ENCODE results near the gene PTPRQ.

PTPRQ gene

GRCh38 chr12:80531646-80532045 lies 87.6 kb downstream of the PTPRQ start:
- Histone ChIP-seq H3K27ac (ENCODE audit: low read length) (no peak overlapping the region), H3K9ac (ENCODE audit: low read length) (no peak overlapping the region), H3K27me3 (replicated peaks; ENCODE audit: insufficient read depth, low read length) (no peaks in the 10 kb centered on the region), H3K9me2 (replicated peaks; ENCODE audit: insufficient read depth, low read length) (no peaks in the 10 kb centered on the region), H3K36me3 (replicated peaks; ENCODE audit: insufficient read depth, low read length) (no peaks in the 10 kb centered on the region), H3K4me3 (ENCODE audit: low read length) (no peak overlapping the region), H3F3A (ENCODE audit: insufficient read depth, low read length) (no peaks in the 10 kb centered on the region), H2AFZ (ENCODE audit: low read length) (no peak overlapping the region), H3K9me3 (replicated peaks; ENCODE audit: insufficient read depth, low read length) (no peaks in the 10 kb centered on the region), H4K20me1 (ENCODE audit: insufficient read depth, low read length) (no peaks in the 10 kb centered on the region), H3K79me2 (ENCODE audit: low read length) (no peaks in the 10 kb centered on the region), H3K4me1 (ENCODE audit: low read length) (no peaks in the 10 kb centered on the region), H3K4me2 (ENCODE audit: low read depth, low read length) (no peak overlapping the region)
- TF ChIP-seq EZH2 (optimal IDR thresholded peaks at IDR 0.05; ENCODE audit: low read depth, low read length) (no peak), EZH2phosphoT487 (IDR thresholded peaks at IDR 0.05; ENCODE audit: low read length) (no peak), CTCF (IDR thresholded peaks at IDR 0.05; ENCODE audit: low read length) (no peak)
- DNase-seq = no peak

- Histone ChIP-seq H3K27me3 (replicated peaks; ENCODE audit: insufficient read depth, low read length) (no peaks in the 10 kb centered on the region), H3K4me3 (ENCODE audit: low read length) (no peak overlapping the region), H3K9me3 (replicated peaks; ENCODE audit: insufficient read depth, low read length) (no peaks in the 10 kb centered on the region), H3K4me1 (ENCODE audit: low read length) (no peaks in the 10 kb centered on the region), H3K36me3 (replicated peaks; ENCODE audit: insufficient read depth, low read length) (no peaks in the 10 kb centered on the region), H3K79me2 (ENCODE audit: low read length) (no peaks in the 10 kb centered on the region), H3K27ac (ENCODE audit: low read length) (no peak overlapping the region), H4K20me1 (ENCODE audit: insufficient read depth, low read length) (no peaks in the 10 kb centered on the region), H3K9me2 (replicated peaks; ENCODE audit: insufficient read depth, low read length) (no peaks in the 10 kb centered on the region), H3K9ac (ENCODE audit: low read length) (no peak overlapping the region), H3K4me2 (ENCODE audit: low read depth, low read length) (no peak overlapping the region), H3F3A (ENCODE audit: insufficient read depth, low read length) (no peaks in the 10 kb centered on the region), H2AFZ (ENCODE audit: low read length) (no peak overlapping the region)
- no peak for TF ChIP-seq EZH2 (optimal IDR thresholded peaks at IDR 0.05; ENCODE audit: low read depth, low read length)
- TF ChIP-seq EZH2phosphoT487 (IDR thresholded peaks at IDR 0.05; ENCODE audit: low read length) = no peak
- TF ChIP-seq CTCF (IDR thresholded peaks at IDR 0.05; ENCODE audit: low read length) = no peak
- DNase-seq = no peak
These were observed 95.0 kb downstream of the PTPRQ start for GRCh38 chr12:80539029-80539428.

GRCh38 chr12:80549298-80549697 lies 105.3 kb downstream of the PTPRQ start:
- H3K79me2 ChIP-seq (ENCODE audit: low read length) = no peaks in the 10 kb centered on the region
- H3F3A ChIP-seq (ENCODE audit: insufficient read depth, low read length) = no peaks in the 10 kb centered on the region
- H3K4me1 ChIP-seq (ENCODE audit: low read length) = no peaks in the 10 kb centered on the region
- H4K20me1 ChIP-seq (ENCODE audit: insufficient read depth, low read length) = no peaks in the 10 kb centered on the region
- H3K36me3 ChIP-seq (replicated peaks; ENCODE audit: insufficient read depth, low read length) = no peaks in the 10 kb centered on the region
- DNase-seq = no peak
- no peak for TF ChIP-seq CTCF (IDR thresholded peaks at IDR 0.05; ENCODE audit: low read length)
- TF ChIP-seq EZH2phosphoT487 (IDR thresholded peaks at IDR 0.05; ENCODE audit: low read length) = no peak
- TF ChIP-seq EZH2 (optimal IDR thresholded peaks at IDR 0.05; ENCODE audit: low read depth, low read length) = no peak
- no peak overlapping the region for H3K9ac ChIP-seq (ENCODE audit: low read length)
- no peak overlapping the region for H3K4me2 ChIP-seq (ENCODE audit: low read depth, low read length)
- no peak overlapping the region for H2AFZ ChIP-seq (ENCODE audit: low read length)
- no peak overlapping the region for H3K4me3 ChIP-seq (ENCODE audit: low read length)
- H3K9me2 ChIP-seq (replicated peaks; ENCODE audit: insufficient read depth, low read length) = no peaks in the 10 kb centered on the region
- no peaks in the 10 kb centered on the region for H3K27me3 ChIP-seq (replicated peaks; ENCODE audit: insufficient read depth, low read length)
- H3K27ac ChIP-seq (ENCODE audit: low read length) = no peak overlapping the region
- no peaks in the 10 kb centered on the region for H3K9me3 ChIP-seq (replicated peaks; ENCODE audit: insufficient read depth, low read length)

All from MM.1S (cell line).